LNCAP (cell line): ENCODE measurements around the gene PPA2.

Experiments used
- TF ChIP-seq, protein P1 (sequence below): fragments of 450-650 bp; IDR thresholded peaks from 2 replicates; pipeline ENCODE4 v1.5.1; 2017; ENCODE audit warnings: mild to moderate bottlenecking

PPA2 gene

DNA sequence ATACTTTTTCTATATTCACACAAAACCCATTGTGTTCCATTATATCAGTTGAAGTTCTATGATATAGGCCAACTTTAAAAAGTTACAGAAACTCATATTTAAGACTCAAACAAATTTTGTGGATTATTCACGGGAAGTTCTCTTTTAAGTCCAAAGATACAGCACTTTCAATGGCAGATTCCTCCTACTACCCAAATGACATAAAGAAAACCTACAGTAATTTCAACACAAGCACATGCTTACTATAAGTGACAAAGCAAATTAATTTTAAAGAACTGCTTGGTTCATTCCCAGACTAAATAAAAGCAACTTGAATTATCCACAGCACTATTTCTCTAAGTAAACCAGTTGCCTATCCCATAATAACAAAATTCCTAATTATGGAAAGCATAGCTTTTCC lies 4.1 kb downstream of the PPA2 start:
- TF ChIP-seq, protein P1, sequence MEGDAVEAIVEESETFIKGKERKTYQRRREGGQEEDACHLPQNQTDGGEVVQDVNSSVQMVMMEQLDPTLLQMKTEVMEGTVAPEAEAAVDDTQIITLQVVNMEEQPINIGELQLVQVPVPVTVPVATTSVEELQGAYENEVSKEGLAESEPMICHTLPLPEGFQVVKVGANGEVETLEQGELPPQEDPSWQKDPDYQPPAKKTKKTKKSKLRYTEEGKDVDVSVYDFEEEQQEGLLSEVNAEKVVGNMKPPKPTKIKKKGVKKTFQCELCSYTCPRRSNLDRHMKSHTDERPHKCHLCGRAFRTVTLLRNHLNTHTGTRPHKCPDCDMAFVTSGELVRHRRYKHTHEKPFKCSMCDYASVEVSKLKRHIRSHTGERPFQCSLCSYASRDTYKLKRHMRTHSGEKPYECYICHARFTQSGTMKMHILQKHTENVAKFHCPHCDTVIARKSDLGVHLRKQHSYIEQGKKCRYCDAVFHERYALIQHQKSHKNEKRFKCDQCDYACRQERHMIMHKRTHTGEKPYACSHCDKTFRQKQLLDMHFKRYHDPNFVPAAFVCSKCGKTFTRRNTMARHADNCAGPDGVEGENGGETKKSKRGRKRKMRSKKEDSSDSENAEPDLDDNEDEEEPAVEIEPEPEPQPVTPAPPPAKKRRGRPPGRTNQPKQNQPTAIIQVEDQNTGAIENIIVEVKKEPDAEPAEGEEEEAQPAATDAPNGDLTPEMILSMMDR = no peak

DNA sequence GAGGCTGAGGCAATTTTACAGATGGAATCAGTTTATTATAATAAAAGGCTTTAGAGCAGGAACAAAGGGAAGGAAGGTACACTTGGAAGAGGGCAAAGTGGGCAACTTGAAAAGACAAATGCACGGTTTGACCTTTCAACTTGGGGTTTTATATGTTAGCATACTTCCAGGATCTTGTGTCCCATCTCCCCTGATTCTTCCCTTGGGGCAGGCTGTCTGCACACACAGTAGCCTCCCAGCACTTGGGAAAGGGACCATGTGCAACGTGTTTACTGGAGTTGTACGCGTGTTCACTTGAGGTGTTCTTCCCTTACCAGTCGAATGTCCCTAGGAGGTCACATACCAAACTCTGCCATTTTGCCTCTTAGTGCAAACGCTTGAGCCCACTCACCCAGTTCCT lies 7.3 kb downstream of the PPA2 start:
- TF ChIP-seq, protein P1 = no peak

DNA sequence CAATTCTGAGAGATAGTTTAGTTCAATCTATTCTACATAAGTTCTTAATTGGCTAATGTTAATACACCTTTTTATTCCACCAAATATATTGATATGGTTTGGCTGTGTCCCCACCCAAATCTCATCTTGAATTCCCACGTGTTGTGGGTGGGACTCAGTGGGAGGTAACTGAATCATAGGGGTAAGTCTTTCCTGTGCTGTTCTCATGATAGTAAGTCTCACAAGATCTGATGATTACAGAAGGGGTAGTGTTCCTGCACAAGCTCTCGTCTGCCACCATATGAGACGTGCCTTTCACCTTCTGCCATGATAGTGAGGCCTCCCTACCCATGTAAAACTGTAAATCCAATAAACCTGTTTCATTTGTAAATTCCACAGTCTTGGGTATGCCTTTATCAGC lies 11.3 kb downstream of the PPA2 start:
- TF ChIP-seq, protein P1 = no peak

DNA sequence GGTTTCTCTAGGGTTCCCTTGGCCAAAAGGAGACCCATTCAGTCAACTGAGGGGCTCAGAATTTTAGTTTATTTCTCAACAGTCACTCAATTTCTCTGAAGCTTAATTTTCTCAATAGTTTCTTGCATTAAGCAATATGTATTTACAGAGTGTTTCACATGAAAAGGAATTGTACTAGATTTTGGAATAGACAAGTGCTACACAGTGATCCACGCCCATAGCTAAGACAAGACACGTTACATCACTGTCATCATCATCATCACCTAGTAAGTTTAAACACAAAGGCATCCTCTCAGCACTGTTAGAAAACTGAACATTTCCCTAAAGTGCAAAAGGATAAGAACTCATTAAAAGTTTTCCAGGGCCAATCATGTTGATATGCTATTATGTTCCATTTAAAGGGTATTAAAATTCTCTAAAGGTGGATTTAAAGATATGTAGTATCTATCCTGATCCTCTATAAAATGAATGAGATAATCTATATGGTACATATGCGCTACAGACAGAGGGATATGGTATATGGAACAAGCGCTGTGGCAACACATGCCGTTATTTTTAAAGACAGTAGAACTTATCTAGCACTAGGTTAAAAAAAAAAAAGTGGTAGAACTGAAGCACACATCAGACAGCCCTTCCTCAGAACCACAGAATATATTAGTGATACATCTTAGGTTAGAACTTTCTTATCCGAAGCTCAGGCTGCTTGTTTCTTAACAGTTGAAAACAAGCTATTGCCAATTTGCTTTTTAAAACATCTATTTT lies 12.1 kb downstream of the PPA2 start:
- TF ChIP-seq, protein P1 = no peak

DNA sequence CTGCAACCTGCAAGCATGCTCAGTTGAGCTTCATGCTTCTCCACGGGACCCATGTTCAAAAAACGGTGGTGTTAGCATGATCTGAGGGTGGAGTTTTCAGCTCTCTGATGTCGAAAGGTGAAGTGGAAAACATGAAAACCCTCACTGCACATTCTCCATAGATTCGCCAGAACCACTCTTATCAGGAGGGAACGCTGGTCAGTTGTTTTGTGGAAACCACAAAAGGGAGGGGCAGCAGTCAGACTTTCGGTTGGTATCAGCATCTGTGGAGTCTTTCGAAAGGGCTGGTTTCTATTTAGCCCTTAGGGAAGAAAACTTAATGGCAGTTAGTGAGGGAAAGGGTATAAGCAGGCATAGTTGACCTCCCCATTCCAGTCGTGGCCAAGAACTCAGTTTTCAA lies 12.6 kb downstream of the PPA2 start:
- TF ChIP-seq, protein P1 = no peak

DNA sequence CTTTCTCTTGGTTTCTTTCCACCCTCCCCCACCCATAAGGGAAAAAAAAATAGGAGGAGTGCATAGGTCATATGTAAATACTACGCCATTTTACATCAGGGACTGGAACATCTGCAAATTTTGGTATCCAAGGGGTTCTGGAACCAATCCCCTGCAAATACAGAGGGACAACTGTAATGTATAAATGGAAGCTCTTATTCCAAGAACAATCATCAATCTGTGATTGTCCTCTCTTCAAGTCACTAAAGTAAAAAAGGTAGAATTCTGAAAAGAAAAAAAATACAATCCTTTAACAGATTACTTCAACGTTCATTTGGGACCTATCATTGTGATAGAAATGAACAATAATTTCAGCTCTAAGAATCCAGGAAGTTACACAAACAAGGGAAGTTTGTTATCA lies 13.6 kb downstream of the PPA2 start:
- TF ChIP-seq, protein P1 = no peak

DNA sequence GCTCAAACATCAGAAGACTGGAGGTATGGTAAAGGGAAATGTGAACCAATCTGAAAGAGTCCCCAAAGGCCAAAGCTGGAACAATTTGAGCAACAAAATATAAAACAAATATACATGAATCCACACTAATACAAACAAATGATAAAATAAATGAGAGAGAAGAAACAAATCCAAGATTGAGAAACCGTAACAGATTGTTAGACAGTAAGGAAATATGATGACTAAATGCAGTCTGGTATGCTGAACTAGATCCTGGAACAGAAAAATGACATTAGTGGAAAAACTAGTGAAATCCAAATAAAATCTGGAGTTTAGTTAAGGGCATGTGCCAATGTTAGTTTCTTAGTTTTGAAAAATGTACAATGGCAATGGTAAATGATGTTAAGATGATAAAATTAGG lies 15.9 kb downstream of the PPA2 start:
- TF ChIP-seq, protein P1 = no peak

DNA sequence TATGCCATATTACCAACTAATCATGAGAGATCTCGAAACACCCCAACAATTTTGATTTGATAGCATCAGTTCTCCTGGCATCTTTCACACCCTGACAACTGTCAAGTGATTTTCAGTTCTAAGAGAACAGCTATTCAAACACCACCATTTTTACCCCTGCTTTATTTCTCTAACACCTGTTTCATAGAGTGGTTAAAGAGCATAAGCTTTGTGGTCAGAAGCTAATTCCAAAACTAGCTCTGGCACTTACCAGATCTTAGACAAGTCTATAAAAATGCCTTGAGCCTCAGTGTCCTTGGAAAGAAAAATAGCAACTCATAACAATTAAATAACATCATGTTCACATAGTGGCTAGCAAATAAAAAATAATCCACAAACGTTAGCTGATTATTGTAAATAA lies 17.9 kb downstream of the PPA2 start:
- TF ChIP-seq, protein P1 = no peak
